OCI-M2 (cell line): ENCODE data around the gene LRCH3.

Source experiments
- DNase-seq: peaks from one replicate; lab custom pipeline; 2025; ENCODE audit not compliant: unreplicated experiment; lab: John Stamatoyannopoulos, UW

The LRCH3 gene

DNA sequence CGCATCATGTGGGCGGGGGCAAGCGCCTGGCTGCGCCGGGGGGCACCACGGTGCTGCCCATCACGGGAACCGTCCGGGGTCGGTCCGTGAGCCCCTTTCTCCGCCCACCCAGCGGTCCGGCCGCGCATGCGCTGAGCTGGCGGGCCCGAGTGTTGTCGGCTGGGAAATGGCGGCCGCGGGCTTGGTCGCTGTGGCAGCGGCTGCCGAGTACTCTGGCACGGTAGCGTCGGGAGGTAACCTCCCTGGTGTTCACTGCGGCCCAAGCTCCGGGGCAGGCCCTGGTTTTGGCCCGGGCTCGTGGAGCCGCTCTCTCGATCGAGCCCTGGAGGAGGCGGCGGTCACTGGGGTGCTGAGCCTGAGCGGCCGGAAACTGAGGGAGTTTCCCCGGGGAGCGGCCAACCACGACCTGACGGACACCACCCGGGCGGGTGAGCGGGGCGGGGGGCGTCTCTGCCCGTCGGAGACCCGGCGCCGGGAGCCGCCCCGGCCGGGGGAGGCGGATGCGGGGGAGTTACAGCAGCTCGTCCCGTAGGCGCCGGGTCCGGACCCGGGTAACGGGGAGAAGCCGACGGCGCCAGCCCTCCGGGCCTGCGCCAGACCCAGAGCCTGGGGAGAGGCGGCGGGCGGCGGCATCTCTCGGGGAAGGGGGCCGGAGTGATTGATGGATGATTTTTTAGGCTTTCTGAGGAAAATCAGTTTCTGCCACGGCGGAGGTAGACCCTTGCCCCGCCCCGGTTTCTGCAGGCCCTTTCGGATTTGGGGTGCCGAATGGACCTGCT is at the start of gene LRCH3:
Gene LRCH3, plus strand, starts transcription at position 142 of the 779 bp plus-strand sequence. Its CDS starts 25 bp downstream, at position 167.
- no peak for DNase-seq

DNA sequence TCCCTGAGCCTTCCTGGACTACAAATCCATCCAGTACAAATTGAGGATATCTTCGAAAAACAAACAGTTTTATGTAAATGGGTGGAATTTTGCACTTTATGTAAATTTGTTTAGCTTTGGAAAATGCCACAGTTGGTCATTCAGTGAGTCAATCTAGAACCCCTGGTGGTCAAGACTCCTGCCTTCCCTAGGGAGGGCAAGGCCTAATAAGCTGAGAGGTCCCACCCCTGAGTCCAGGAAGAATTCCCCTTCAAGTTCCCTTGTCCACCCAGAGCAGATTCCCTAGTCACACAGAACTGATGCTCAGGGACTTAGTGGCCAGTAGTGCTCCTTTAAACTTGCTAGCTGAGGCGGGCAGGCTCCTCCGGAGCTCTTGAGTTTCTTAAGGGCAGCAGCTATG is 48.3 kb upstream of the LRCH3 start:
- DNase-seq, result no peak

DNA sequence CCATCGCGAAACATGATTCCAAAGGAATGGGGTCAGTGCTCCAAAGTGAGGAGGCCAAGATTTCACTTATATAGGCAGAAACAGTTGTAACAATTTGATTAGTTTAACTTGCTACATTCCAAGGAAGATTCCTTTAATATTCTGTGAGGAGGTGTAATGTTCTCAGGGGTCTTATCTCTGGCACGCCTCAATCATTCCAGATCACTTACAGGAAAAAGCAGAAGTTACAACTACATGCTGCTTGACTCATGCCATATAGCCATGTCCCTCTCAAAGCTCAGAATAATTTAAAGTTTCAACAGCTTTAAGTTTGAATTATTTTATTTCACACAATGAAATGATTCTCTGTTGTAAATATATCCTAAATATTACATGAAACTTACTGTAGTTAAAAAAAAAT is 44.8 kb upstream of the LRCH3 start:
- no peak for DNase-seq

DNA sequence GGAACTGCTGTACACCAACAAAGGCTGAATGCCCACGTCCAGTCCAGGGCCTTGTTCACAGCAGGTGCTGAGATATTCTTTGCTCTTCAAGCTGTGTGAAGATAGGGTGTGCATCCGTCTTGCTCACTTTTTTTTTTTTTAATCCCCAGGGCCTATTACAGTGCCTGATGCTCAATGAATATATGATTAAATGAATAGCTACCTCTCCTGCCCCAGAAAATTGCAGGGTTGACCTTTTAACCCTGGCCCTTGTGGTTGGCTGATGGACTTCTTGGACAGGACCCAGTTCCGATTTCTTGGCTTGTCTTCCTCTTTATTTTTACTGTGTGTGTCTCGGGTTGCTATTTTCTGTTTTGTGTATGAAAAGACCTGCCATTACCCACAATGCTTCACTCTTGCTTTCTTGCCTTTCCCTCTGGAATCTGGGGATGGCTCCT is 44.2 kb upstream of the LRCH3 start:
- no peak for DNase-seq

DNA sequence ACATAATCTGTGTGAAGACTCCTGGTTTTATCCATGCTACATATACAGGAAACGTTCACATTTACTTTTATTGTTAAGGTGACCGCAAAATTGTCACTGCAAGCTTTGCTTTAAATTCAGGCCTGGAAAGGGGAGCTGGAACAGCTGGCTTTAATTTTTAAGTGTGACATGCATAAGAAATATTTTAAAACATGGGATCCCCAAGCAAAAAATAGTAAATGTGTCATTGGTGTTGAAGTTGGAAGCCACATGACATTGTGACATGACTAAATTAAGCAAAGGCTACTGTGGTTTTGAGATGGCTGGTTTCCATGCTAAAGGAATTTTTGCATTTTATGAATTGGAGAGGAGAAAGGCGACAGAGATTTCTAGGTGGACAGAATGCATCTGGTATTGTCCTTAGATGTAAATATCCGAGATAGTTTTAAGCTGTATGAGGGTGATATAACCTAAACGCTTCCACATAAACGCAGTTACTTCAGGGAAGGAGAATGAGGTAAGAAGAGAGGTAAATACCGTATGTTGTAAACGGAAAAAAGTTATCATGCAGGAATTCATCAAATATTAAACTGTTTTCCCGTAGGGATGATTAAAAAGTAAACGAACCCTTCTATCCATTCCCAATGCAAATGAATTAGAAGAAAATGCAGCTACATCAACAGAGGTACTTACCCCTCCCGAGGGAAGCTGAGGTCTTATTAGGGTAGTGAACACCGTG is 42.3 kb upstream of the LRCH3 start:
- DNase-seq, result no peak

DNA sequence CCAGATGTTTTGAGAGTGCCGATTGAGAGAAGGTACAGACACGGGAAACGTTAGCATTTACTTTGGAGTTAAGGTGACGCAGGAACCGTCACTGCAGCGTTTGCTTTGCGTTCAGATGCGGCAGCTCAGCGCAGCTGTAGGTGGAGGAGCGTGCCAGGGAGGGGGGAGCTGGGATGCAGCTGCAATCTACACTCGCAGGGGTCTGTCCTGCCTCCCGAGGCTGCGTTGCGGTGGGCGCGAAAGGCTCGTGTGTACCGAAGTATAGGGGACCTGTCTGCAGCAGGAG is 41.8 kb upstream of the LRCH3 start:
- no peak for DNase-seq

DNA sequence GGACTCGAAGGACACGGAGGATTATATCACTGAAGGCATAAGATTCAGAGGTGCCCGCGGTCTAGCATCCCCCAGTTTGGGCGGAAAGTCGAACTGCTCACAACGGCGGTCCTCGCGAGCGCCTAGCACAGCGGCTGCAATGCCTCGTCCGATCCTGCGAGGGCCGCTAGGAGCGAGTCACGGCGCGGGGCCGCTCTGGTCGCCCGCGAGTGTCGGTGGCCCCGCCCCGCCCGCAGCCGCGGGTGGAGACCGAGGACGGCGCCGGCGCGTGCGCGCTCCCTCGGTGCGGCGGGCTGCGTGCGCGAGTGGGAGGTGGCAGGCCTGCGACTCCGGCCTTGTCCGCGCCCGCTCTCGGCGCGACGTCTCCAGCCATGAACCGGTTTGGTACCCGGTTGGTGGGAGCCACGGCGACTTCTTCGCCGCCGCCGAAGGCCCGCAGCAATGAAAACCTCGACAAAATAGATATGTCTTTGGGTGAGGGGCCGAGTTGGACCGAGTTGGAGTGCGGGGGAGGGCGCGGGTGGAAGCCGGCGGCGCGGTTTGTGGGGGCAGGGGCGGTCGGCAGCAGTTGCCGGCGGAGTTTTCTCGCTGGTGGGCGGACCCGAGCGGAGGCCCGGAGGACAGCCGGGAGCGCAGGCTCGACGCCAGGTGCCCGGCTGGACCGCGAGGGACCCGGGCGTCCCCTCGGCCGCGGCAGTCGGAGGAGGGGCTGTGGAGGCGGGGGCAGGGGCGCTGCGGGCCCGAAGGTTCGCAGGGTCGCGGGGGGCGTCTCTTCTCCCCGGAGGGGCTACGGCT is 41.3 kb upstream of the LRCH3 start, which contains the start of gene FYTTD1:
Gene FYTTD1, plus strand, starts transcription at position 283 of the 795 bp plus-strand sequence. Its CDS starts 89 bp downstream, at position 372.
- DNase-seq, result no peak

DNA sequence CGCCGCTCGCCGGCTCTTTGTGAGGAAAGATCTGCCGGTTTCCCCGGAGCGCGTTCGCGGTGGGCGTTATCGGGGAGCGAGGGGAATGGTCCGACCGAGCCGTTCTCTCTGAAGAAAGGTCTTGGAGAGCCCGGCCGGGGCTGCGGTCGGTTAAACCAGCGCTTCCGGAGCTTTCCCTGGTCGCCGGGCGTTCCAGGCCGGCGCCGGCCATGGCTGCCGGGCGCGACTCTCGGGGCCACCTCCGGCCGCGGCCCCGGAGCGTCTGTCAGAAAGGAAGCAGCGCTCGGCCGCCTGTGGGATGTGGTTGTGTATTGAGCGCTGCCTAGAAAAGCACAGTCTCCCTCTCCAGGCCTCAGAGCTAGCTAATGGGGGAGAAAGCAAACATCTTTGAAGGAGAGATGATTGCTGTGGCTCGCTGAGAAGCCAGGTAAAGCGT is 40.6 kb upstream of the LRCH3 start:
- no peak for DNase-seq

DNA sequence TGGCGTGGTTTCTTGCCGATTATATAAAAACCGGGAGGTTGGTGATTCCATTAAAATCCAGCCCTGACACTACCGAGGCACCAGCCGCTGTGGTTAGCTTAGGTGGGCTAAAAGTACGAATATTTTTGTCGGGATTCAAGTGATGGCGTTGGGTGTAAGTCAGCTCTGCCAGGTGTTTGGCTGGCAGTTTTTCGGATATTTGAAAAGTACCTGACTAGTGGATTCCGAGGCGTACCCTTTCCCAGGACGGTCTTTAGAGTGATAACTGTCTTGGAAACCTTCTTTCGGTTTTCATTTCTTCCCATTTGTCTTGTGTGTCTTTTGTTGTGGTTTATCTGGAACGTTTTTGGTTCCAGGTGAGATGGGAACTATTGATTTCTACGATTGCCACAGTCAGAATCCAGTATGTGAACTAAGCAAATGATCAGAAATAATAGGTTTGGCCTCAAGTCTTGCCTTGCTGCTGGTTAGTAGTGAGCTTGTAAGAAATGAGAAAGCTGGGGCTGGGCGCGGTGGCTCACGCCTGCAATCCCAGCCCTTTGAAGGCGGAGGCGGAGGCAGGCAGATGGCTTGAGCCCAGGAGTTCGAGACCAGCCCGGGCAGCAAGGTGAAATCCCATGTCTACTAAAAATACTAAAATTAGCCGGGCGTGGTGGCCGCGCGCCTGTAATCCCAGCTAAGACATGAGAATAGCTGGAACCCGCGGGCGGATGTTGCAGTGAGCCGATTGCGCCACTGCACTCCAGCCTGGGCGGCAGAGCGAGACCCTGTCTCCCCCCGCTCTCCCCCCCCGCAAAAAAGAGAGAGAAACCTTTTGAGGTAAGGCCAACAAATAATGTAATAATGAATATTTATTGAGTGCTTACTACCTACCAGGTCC is 40.0 kb upstream of the LRCH3 start:
- DNase-seq, result no peak

DNA sequence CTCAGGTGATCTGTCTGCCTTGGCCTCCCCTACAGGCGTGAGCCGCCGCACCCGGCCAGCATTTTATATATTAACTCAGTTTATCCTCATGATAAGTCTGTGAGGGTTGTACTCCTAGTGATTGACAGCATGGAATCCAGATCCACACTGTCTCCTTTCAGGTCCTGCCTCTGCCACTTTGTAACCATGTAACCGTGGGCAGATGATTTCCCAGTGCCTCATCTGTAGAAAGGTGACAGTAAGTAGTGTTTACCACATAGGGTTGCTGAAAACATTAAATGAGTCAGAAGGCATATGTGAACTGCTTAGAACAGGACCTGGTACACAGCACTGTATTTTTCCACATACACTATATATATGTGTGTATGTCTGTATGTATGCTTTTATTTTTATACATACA is 38.9 kb upstream of the LRCH3 start:
- DNase-seq, result no peak

DNA sequence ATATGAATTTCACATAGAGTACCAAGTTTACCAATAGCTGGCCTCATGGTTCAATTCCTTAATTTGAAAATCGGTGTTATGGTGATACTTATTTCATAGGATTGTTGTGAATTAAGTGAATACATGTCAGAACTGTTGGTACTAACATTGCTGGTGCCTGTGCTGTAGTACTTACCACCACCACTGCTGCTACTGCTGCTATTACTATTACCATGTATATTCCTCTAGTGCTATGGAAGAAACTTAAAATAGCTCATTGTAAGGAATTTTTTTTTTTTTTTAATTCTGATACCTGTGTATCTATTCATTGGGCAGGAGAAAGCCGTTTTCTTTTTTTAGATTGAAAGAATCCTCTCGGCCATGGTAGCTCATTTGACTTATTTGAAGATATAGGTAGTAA is 37.8 kb upstream of the LRCH3 start:
- no peak for DNase-seq

DNA sequence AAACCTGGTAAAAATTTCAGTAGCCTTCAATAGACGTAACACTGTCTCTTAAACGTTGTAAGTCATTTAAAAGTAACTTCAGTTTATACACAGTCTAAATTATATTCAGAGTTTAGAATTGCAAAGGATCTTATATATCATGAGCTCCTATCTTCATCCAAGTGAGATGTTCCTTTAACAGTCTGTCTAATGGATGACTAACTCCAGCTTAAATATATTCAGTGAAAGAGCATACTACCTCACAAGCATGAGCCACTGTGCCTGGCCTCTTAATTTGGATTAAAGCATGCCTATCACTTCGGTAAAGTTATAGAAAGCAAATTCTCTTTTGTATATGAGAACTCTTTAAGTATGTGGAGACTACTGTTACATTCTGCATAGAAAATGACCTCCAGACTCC is 34.4 kb upstream of the LRCH3 start:
- no peak for DNase-seq

DNA sequence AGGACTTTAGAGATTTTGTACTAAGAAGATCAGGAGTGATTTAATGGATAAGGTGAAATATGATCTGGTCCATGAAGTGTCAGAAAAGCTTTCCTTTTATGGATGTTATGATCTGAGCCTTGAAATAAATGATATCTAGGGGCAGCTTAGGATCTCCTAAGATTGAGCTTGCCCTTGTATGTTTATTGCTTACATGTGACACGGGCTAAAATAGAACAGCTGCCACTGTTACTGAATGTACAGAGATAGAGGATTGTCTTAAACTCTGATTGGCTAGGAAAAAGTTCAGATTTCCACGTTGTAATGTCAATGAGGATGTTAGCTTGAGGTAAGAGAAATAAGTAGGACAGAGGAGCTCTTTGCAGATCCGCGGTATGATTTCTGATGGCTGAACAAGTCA is 32.5 kb upstream of the LRCH3 start:
- no peak for DNase-seq

DNA sequence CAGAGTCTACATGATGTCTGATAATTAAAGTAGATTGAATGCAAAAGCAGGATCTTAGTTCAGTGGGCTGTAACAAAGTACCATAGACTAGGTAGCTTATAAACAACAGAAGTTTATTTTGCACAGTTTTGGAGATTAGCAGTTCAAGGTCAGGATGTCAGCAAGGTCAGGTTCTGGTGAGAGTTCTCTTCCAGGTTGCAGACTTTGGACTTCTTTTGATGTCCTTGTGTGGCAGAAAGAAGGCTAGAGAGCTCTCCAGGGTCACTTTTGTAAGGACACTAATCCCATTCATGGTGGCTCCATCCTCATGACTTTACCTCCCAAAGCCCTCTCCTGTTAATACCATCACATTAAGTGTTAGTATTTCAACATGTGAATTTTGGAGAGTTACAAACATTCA is 29.3 kb upstream of the LRCH3 start:
- no peak for DNase-seq

DNA sequence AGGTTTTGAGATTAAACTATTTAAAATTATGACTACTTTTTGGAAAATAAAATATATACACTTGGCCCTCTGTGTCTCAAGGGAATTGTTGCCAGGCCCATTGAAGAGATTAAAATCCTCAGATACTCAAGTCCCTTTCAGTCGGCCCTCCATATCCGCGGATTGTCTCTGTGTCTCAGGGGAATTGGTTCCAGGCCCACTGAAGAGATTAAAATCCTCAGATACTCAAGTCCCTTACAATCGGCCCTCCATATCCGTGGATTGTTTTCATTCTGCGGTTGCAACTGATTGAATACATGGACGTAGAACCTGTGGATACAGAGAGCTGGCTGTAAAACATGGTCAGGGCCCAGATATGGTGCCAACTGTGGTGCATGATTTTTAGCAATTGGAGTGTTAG is 15.7 kb upstream of the LRCH3 start:
- DNase-seq, result no peak

DNA sequence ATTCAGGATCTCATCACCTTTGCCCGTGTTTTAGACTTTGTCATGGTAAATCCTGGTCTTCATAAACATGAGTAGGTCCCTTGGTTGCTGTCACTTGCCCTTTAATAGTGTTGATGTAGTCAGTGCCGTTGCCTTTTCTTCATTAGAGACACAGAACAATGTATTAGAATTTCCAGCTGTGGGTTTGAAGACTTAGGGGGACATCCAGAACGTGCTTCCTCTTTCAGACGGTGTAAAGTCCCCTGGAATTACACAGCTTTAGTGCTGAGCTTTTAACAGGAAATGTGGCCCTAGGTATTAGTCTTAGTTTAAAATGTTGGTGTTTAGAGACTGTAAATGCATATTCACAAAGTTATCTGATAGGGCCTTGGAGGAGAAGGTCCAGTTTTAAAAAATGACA is 8.8 kb upstream of the LRCH3 start:
- DNase-seq, result no peak

DNA sequence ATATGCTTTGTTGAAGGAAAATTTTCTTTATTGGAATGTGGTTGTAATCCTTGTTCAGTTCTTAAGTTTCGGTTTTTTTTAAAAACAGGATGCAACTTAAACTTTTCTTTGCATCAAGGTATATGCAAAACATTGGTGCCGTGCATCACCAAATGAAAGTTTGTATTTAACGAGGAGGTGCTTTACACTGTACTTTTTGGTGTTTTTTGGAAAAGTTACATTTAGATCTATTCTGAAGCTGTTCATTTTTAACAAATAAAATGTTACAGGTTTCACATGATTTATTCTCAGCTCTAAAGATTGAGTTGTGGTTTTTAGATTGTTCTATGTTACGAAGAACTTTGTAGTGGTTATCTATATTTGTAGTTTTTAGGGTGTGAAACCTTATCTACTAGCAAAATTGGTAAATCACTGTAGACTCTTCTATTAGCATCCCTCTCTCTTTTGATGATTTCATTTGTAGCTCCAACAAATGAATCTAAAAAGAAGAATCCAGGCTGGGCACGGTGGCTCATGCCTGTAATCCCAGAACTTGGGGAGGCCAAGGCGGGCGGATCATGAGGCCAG is 7.0 kb upstream of the LRCH3 start:
- DNase-seq, result no peak

DNA sequence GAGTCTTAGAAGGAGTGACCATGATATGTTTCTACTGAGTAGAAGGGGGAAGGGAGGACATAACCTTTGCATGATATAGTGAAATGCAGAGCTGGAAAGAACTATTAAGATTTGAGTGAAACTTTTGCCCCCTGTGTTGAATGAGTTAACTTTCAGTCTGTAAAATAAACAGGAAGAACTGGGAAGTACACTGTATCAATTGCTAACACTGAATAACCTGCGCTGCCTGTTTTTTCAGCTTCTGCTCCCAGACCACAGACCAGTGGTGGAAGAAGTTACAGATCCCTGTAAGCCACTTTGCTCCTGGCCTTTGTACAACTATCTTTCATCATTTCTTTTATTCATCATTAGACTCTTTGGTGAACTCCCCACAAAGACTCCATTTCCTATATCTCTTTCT is 3.6 kb upstream of the LRCH3 start:
- no peak for DNase-seq

DNA sequence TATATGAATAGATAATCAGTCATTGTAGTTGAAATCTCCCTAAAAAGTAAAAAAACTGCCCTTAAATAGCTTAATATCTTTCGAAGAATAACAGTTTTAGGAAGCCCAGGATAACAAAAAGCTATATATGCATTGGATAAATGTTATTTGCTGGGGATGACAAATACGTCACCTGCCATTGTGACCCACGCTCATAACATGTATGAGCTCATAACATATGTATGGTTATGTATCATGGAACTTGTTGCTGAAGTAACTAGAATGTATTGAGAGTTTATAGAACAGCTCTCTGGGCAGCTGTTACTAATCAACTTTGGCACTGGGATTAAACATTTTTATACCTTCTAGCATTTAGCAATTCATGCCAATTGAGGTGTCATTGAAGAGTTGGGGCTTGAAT is 1.7 kb upstream of the LRCH3 start:
- DNase-seq, result no peak

DNA sequence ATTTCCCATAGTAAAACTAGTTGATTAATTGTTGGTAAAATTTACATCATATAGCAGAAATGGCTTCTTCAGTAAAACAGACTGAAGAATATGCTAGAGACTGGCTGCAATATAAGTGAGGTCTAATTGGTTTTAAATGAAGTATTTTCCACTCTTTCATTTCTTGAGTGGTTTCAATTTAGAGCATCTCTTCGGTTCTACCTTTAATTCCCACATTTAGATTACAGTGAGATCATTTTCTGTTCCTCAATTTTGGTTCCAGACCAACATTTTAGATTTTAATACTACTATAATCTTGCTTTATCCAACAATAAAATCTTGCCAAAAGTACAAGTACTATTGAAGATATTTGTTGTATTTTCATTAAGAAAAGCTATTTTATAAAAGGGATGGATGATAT is 1.0 kb upstream of the LRCH3 start:
- DNase-seq, result no peak
